GM23338 (cell line): ENCODE results near the gene SRSF1. TPM values are rescaled to one million over a fixed set of nuclear protein-coding genes. Genes with fewer than 3 reads are reported as not detected.

Source experiments
- ATAC-seq: fragments of 200-7000 bp; cut with Tn5 transposase; 3 replicates; pipeline ENCODE4 v1.9.1; 2020
- DNase-seq: peaks from one replicate; pipeline ENCODE4 v3.0.0-alpha.2; 2015; ENCODE audit warnings: low spot score
- H2AFZ ChIP-seq: fragments of 200-600 bp; sonication (generic); 2 replicates; pipeline ENCODE4 v1.8.0; 2016; ENCODE audit warnings: antibody characterized with exemption, mild to moderate bottlenecking, moderate library complexity
- H3F3A ChIP-seq: fragments of 200-600 bp; sonication (generic); replicated peaks from 2 replicates; pipeline ENCODE4 v1.8.0; 2017; ENCODE audit warnings: antibody characterized with exemption, mixed run types, low read depth
- H3K27ac ChIP-seq: fragments of 200-600 bp; sonication (generic); 2 replicates; pipeline ENCODE4 v1.6.1; 2016; ENCODE audit warnings: low read depth
- H3K27me3 ChIP-seq: fragments of 200-600 bp; sonication (generic); 2 replicates; pipeline ENCODE4 v1.8.0; 2016; ENCODE audit warnings: mild to moderate bottlenecking, mixed run types, moderate library complexity; ENCODE audit not compliant: insufficient read depth
- H3K36me3 ChIP-seq: fragments of 200-600 bp; sonication (generic); 2 replicates; pipeline ENCODE4 v1.8.0; 2016; ENCODE audit warnings: mild to moderate bottlenecking; ENCODE audit not compliant: insufficient read depth
- H3K4me1 ChIP-seq: fragments of 200-600 bp; sonication (generic); 2 replicates; pipeline ENCODE4 v1.8.0; 2016; ENCODE audit warnings: mild to moderate bottlenecking, moderate library complexity; ENCODE audit not compliant: insufficient read depth
- H3K4me2 ChIP-seq: fragments of 200-600 bp; sonication (generic); 2 replicates; pipeline ENCODE4 v1.7.1; 2017; ENCODE audit warnings: mixed run types
- H3K4me3 ChIP-seq: fragments of 200-600 bp; sonication (generic); 2 replicates; pipeline ENCODE4 v1.6.1; 2016; ENCODE audit warnings: mixed run types
- H3K79me2 ChIP-seq: fragments of 200-600 bp; sonication (generic); replicated peaks from 2 replicates; pipeline ENCODE4 v1.8.0; 2017; ENCODE audit warnings: mild to moderate bottlenecking; ENCODE audit not compliant: insufficient read depth
- H3K9me2 ChIP-seq: fragments of 200-600 bp; sonication (generic); 2 replicates; pipeline ENCODE4 v1.8.0; 2017; ENCODE audit not compliant: insufficient read depth
- H4K20me1 ChIP-seq: fragments of 200-600 bp; sonication (generic); replicated peaks from 2 replicates; pipeline ENCODE4 v1.8.0; 2017; ENCODE audit warnings: mild to moderate bottlenecking; ENCODE audit not compliant: insufficient read depth
- H3K27ac Mint-ChIP-seq: 2 replicates; pipeline ENCODE4 v1.8.0; 2020; ENCODE audit warnings: inconsistent platforms, mild to moderate bottlenecking, moderate library complexity, mixed read lengths
- H3K27me3 Mint-ChIP-seq: 3 replicates; pipeline ENCODE4 v1.8.0; 2022; ENCODE audit warnings: low read depth, mild to moderate bottlenecking, moderate library complexity, mixed read lengths, inconsistent platforms; ENCODE audit not compliant: insufficient read depth, poor library complexity
- H3K36me3 Mint-ChIP-seq: 3 replicates; pipeline ENCODE4 v1.8.0; 2021; ENCODE audit warnings: low read depth, mild to moderate bottlenecking, inconsistent platforms, moderate library complexity, mixed read lengths
- H3K4me1 Mint-ChIP-seq: 3 replicates; pipeline ENCODE4 v1.8.0; 2020; ENCODE audit warnings: mild to moderate bottlenecking, inconsistent platforms, mixed read lengths
- H3K4me3 Mint-ChIP-seq: 3 replicates; pipeline ENCODE4 v1.8.0; 2021; ENCODE audit warnings: moderate library complexity, mild to moderate bottlenecking, inconsistent platforms, mixed read lengths
- H3K9me3 Mint-ChIP-seq: 3 replicates; pipeline ENCODE4 v1.8.0; 2020; ENCODE audit warnings: moderate library complexity, mild to moderate bottlenecking, inconsistent platforms, mixed read lengths
- CTCF ChIP-seq, 2 experiments: fragments of 200-600 bp in 1 of 2; sonication (generic) in 1 of 2; conservative IDR thresholded peaks; 2 replicates each; pipeline versions ENCODE4 v1.5.1 to v1.6.1; 2016 to 2017; ENCODE audit warnings: antibody characterized with exemption in 2 of 2, low read depth in 2 of 2, mild to moderate bottlenecking in 2 of 2, moderate library complexity in 1 of 2
- ETS1 ChIP-seq: IDR thresholded peaks from 2 replicates; pipeline ENCODE4 v1.6.1; 2016; ENCODE audit warnings: antibody characterized with exemption
- EZH2phosphoT487 ChIP-seq: fragments of 200-600 bp; sonication (generic); IDR thresholded peaks from one replicate; pipeline ENCODE4 v1.8.1; 2018; ENCODE audit warnings: antibody characterized with exemption; ENCODE audit not compliant: unreplicated experiment
- JUNB ChIP-seq: IDR thresholded peaks from one replicate; pipeline ENCODE4 v1.6.1; 2016; ENCODE audit warnings: antibody characterized with exemption; ENCODE audit not compliant: unreplicated experiment
- NANOG ChIP-seq: IDR thresholded peaks from 2 replicates; pipeline ENCODE4 v1.6.1; 2016; ENCODE audit warnings: antibody characterized with exemption, borderline replicate concordance
- POLR2AphosphoS5 ChIP-seq: IDR thresholded peaks from 2 replicates; pipeline ENCODE4 v1.6.1; 2016; ENCODE audit warnings: antibody characterized with exemption, low read depth
- REST ChIP-seq: IDR thresholded peaks from one replicate; pipeline ENCODE4 v1.6.1; 2018; ENCODE audit warnings: antibody characterized with exemption; ENCODE audit not compliant: unreplicated experiment
- ZNF114 ChIP-seq: fragments of 250-450 bp; sonication (Bioruptor Pico); IDR thresholded peaks from 2 replicates; pipeline ENCODE4 v1.5.0; 2020; ENCODE audit warnings: mild to moderate bottlenecking, moderate library complexity
- ZNF331 ChIP-seq: fragments of 250-450 bp; sonication (Bioruptor Pico); IDR thresholded peaks from 2 replicates; pipeline ENCODE4 v1.5.0; 2020; ENCODE audit warnings: low read depth, mild to moderate bottlenecking, moderate library complexity
- ZNF462 ChIP-seq: fragments of 250-450 bp; sonication (Bioruptor Pico); IDR thresholded peaks from 2 replicates; pipeline ENCODE4 v1.5.0; 2020; ENCODE audit warnings: mild to moderate bottlenecking, moderate library complexity
- polyA plus RNA-seq: library from polyadenylated mRNA; unstranded; fragments of >200 nt; fragmentation: Nextera tagmentation; extraction: Ambion mirVana; gene quantifications from 2 replicates; pipeline ENCODE4 v1.2.1, GENCODE V29; 2016
- total RNA-seq: library from RNA; depleted of rRNA; stranded (reverse); fragments of >200 nt; shearing (Covaris generic); gene quantifications from 2 replicates; pipeline ENCODE4 v1.2.3, GENCODE V29; 2014

The SRSF1 gene
- total and polyA plus RNA-seq, 2 experiments from 2014 or later: 413 to 584 TPM

- no peak for TF ChIP-seq ZNF462 (CRISPR knock-in tag)
- no peak for TF ChIP-seq ETS1
- TF ChIP-seq EZH2phosphoT487: no peak
- no peak for TF ChIP-seq POLR2AphosphoS5
These were observed 8.0 kb downstream of the SRSF1 start (continued) for GRCh38 chr17:57999010-57999495.

GRCh38 chr17:57997085-57997809 is 9.8 kb downstream of the SRSF1 start:
- no peak overlapping the region for H3K4me3 Mint-ChIP-seq
- no peaks in the 10 kb centered on the region for H3K9me3 Mint-ChIP-seq
- no peak overlapping the region for H3K27ac Mint-ChIP-seq
- peaks cover 31% of the 10 kb centered on the region for H3K4me1 Mint-ChIP-seq
- H3K4me1 ChIP-seq: peaks cover 6% of the 10 kb centered on the region; the same call in 1 of the 2 replicates
- H4K20me1 ChIP-seq: peaks cover 11% of the 10 kb centered on the region
- no peak overlapping the region for H3K4me3 ChIP-seq
- H3K27me3 Mint-ChIP-seq: no peaks in the 10 kb centered on the region
- DNase-seq (no peak), ATAC-seq (no peak)
- H3K9me2 ChIP-seq: no peaks in the 10 kb centered on the region
- 0 out of 2 replicates have a peak overlapping the region, but pooled peaks have one; percentile 11 for H3K27ac ChIP-seq
- H3K27me3 ChIP-seq: no peaks in the 10 kb centered on the region
- no peak overlapping the region for H2AFZ ChIP-seq
- H3K79me2 ChIP-seq: peaks cover 9% of the 10 kb centered on the region
- H3F3A ChIP-seq: peaks cover 12% of the 10 kb centered on the region; the same call in 1 of the 2 replicates
- H3K36me3 Mint-ChIP-seq: peaks cover 55% of the 10 kb centered on the region; the same call in 2 of the 3 replicates
- H3K36me3 ChIP-seq: no peaks in the 10 kb centered on the region; the same call in 1 of the 2 replicates
- H3K4me2 ChIP-seq: no peak overlapping the region
- no peak for TF ChIP-seq ZNF331 (CRISPR knock-in tag)
- TF ChIP-seq NANOG: no peak
- TF ChIP-seq CTCF (conservative IDR thresholded peaks at IDR 0.05; ENCODE audit: low read depth in 2 of 2): no peak
- no peak for TF ChIP-seq EZH2phosphoT487
- no peak for TF ChIP-seq ZNF114 (CRISPR knock-in tag)
- TF ChIP-seq JUNB: no peak
- TF ChIP-seq POLR2AphosphoS5: no peak
- TF ChIP-seq REST: no peak
